ENCODE measurements around the gene RYR1. TPM values are rescaled to one million over a fixed set of nuclear protein-coding genes. Genes with fewer than 3 reads are reported as not detected.
A peak's percentile ranks its signal among the peaks of the same experiment; 100 is the strongest.

RYR1 gene
- total RNA-seq, 4 donors from 2014 or later: 0.54 to 1.6 (median 0.61) TPM

GRCh38 chr19:38617764-38618589 lies 184.5 kb downstream of the RYR1 start, which contains the start of gene MAP4K1:
Gene MAP4K1 (minus strand): TSS chr19:38617953. CDS start chr19:38617895, 58 bp downstream.
- Histone ChIP-seq H3K36me3 (peaks cover 12 to 24% of the 10 kb centered on the region in 2 donors), H3K9me3 (no peaks in the 10 kb centered on the region), H3K27me3 (no peaks in the 10 kb centered on the region), H3K4me3 (replicated peaks in 1 of 3) (peak within 1 kb of the TSS; percentile 35 to 97 (median 68)), H3K4me1 (peaks cover 17% of the 10 kb centered on the region in 2 donors), H3K27ac (peak within 1 kb of the TSS in 2 of 3 donors; percentile 37 to 56)
- WGBS, 2 donors: 5 to 33% methylated on average over 9 to 13 of the region's 28 CpGs
- intact Hi-C loops (cut with DNase I): no loop called here
- no peak for TF ChIP-seq POLR2A (IDR thresholded peaks at IDR 0.05)
- TF ChIP-seq, protein P1, sequence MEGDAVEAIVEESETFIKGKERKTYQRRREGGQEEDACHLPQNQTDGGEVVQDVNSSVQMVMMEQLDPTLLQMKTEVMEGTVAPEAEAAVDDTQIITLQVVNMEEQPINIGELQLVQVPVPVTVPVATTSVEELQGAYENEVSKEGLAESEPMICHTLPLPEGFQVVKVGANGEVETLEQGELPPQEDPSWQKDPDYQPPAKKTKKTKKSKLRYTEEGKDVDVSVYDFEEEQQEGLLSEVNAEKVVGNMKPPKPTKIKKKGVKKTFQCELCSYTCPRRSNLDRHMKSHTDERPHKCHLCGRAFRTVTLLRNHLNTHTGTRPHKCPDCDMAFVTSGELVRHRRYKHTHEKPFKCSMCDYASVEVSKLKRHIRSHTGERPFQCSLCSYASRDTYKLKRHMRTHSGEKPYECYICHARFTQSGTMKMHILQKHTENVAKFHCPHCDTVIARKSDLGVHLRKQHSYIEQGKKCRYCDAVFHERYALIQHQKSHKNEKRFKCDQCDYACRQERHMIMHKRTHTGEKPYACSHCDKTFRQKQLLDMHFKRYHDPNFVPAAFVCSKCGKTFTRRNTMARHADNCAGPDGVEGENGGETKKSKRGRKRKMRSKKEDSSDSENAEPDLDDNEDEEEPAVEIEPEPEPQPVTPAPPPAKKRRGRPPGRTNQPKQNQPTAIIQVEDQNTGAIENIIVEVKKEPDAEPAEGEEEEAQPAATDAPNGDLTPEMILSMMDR (IDR thresholded peaks at IDR 0.05): no peak
- peak; percentile 7 to 39 for DNase-seq

DNA sequence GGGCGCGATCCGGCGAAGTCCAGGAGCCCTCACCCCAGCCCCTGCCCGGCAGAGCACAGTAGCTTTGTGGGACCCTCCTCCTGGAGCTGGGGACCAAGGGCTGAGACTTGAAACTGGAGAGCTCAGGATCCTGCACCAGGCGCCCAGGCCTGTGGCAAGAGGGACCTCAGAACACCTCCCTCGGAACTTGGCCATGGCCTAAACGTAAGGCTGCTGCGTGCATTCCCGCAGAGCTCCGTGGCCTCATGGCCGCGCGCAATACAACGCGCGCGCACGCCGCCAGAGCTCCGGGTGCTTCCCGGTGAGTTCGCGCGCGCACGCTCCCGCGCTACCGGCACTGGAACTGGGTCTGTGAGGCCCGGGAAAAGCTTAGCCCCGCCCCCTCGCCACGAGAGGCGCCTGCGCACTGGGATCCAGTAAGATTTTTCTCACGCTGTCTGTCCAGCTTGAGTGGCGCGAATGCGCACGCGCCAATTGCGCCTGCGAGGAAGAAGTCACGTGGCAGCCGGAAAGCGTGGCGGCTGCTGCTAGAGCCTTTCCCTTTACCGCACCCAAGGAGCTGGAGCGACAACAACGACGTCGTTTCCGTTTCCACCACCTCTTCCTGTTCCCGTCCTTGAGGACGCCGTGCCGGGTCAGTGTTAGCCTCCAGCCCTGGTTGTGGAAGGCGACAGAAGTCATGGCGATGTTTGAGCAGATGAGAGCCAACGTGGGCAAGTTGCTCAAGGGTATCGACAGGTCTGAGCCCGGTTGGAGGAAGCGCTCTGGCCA lies 185.3 kb downstream of the RYR1 start, which contains the start of gene EIF3K:
EIF3K (plus strand) TSS at position 599 of the 771 bp plus-strand sequence; CDS start at position 680, 81 bp downstream.
- Histone ChIP-seq H3K27ac (peak within 1 kb of the TSS; percentile 41 to 77 (median 68)), H3K4me1 (peaks cover 17% of the 10 kb centered on the region in 2 donors), H3K36me3 (peaks cover 17 to 30% of the 10 kb centered on the region in 2 donors), H3K4me3 (replicated peaks in 1 of 3) (peak within 1 kb of the TSS; percentile 93 to 97 (median 96)), H3K27me3 (no peaks in the 10 kb centered on the region), H3K9me3 (no peaks in the 10 kb centered on the region)
- TF ChIP-seq, protein P1 (IDR thresholded peaks at IDR 0.05): peak in 1 of 6 experiments; percentile 19
- peak in 1 of 2 donors; percentile 72 for TF ChIP-seq POLR2A (IDR thresholded peaks at IDR 0.05)
- peak; percentile 99 to 100 for DNase-seq
- WGBS, 2 donors: 0 to 3% methylated on average over 8 to 55 of the region's 64 CpGs
- intact Hi-C loops (cut with DNase I): no loop called here

DNA sequence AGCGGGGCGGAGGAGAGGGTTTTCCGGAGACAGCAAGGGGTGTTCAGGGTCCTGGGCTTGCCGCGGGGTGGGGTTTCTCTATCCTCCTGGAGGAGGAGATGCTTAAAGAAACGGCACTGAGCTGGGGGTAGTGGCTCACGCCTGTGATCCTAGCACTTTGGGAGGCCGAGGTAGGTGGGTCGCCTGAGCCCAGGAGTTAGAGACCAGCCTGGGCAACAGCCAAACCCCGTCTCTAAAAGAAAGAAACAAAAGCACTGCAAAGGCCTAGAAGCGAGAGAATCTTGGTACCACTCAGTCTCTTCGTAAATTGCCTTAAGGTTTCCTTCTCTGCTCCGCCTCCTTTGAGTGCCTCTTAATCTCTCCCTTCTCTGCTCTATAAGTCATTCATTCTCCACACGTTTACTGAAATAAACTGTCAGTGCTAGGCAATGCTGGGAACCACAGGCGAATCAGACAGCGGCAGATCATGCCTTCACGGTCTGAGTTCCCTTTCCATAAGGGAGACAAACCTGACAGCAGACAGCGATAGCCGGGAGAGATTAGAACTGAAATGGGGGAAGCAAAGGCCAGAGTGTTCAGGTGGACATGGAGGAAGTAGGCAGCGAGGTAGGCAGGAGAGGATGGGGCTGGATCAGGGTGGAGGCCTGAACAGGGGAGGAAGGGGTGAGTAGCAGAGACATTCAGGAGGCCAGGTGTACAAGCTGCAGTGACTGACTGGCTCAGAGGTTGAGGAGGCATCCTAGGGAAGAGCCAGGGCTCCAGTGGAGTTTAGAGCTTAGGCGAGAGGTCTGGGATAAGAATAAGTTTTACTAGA lies 186.1 kb downstream of the RYR1 start:
- Histone ChIP-seq H3K36me3 (peaks cover 25 to 38% of the 10 kb centered on the region in 2 donors), H3K27me3 (no peaks in the 10 kb centered on the region), H3K27ac (peak overlapping the region; percentile 41 to 77 (median 68)), H3K4me3 (replicated peaks in 1 of 3) (peak overlapping the region; percentile 93 to 97 (median 96)), H3K4me1 (peaks cover 17% of the 10 kb centered on the region in 2 donors), H3K9me3 (no peaks in the 10 kb centered on the region)
- intact Hi-C loops (cut with DNase I): no loop called here
- 16 to 18% methylated on average over 21 of the region's 21 CpGs for WGBS, 2 donors
- DNase-seq: no peak
- TF ChIP-seq, protein P1 (IDR thresholded peaks at IDR 0.05): no peak
- no peak for TF ChIP-seq POLR2A (IDR thresholded peaks at IDR 0.05)

DNA sequence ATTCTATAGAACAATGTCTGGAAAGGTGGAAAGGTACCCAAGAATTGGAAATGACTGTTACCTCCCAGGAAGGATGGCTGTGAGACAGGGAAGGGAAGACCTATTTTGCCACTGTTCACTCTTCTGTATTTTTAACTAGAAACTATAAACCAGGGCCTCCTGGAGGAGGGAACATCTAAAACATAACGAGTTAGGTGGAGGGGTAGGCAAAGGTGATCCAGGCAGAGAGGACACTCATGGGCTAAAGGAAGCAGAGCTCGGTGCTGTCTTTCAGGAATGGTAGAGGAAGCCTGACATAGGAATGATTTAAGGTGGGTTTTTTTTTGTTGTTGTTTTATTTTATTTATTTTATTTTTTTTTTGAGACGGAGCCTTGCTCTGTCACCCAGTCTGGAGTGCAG lies 191.3 kb downstream of the RYR1 start:
- no peak for TF ChIP-seq POLR2A (IDR thresholded peaks at IDR 0.05)
- TF ChIP-seq, protein P1 (IDR thresholded peaks at IDR 0.05): no peak
- intact Hi-C loops (cut with DNase I): no loop called here
- H3K36me3 ChIP-seq: peaks cover 65 to 85% of the 10 kb centered on the region in 2 donors

More for the DNA sequence above, 191.3 kb downstream of the RYR1 start:
- H3K27me3 ChIP-seq: no peaks in the 10 kb centered on the region
- no peaks in the 10 kb centered on the region for H3K9me3 ChIP-seq
- peaks cover 6% of the 10 kb centered on the region in 2 donors for H3K4me1 ChIP-seq
- H3K4me3 ChIP-seq (replicated peaks in 1 of 3): no peak overlapping the region
- DNase-seq: no peak
- H3K27ac ChIP-seq: no peak overlapping the region
- WGBS, 2 donors: 91 to 92% methylated on average over 3 of the region's 3 CpGs

Measured in thyroid gland (tissue), 4 donors.